H1 (cell line): Measurements from ENCODE around the gene GRIK4.

Source experiments
- CBX5 ChIP-seq: fragments of 300-800, 300-1000 bp; sonication (generic); IDR thresholded peaks from 2 replicates; pipeline ENCODE4 v1.7.1; 2016; ENCODE audit warnings: antibody characterized with exemption, low read length, low read depth
- CEBPB ChIP-seq: IDR thresholded peaks from 2 replicates; pipeline ENCODE4 v1.6.1; 2012; ENCODE audit warnings: low read depth, low read length
- CREB1 ChIP-seq: IDR thresholded peaks from 2 replicates; pipeline ENCODE4 v1.6.1; 2012; ENCODE audit warnings: inconsistent platforms
- CTCF ChIP-seq, 3 experiments: IDR thresholded peaks; 1 replicate in 2 of 3; 2 replicates in 1 of 3; pipeline versions ENCODE4 v1.5.1 to v1.6.1; 2011; ENCODE audit warnings: low read length in 3 of 3, mild to moderate bottlenecking in 3 of 3, inconsistent platforms in 2 of 3, low read depth in 1 of 3, moderate library complexity in 1 of 3; ENCODE audit not compliant: insufficient read depth in 1 of 3; ENCODE audit errors: control extremely low read depth in 1 of 3
- EP300 ChIP-seq, 2 experiments: IDR thresholded peaks; 1 replicate in 1 of 2; 2 replicates in 1 of 2; pipeline ENCODE4 v1.6.1; 2011 to 2012; ENCODE audit warnings: low read depth in 2 of 2, low read length in 2 of 2, mild to moderate bottlenecking in 2 of 2, borderline replicate concordance in 1 of 2, inconsistent platforms in 1 of 2, moderate library complexity in 1 of 2
- JUN ChIP-seq: IDR thresholded peaks from 2 replicates; pipeline ENCODE4 v1.6.1; 2011; ENCODE audit warnings: low read depth, mild to moderate bottlenecking, improper control_type of control experiment, low read length
- JUND ChIP-seq: IDR thresholded peaks from 2 replicates; pipeline ENCODE4 v1.6.1; 2011; ENCODE audit warnings: mild to moderate bottlenecking, improper control_type of control experiment, low read length
- MAX ChIP-seq: IDR thresholded peaks from 2 replicates; pipeline ENCODE4 v1.6.1; 2012; ENCODE audit warnings: inconsistent platforms
- NRF1 ChIP-seq: IDR thresholded peaks from 2 replicates; pipeline ENCODE4 v1.6.1; 2011; ENCODE audit warnings: mild to moderate bottlenecking, low read depth, low read length, improper control_type of control experiment
- POLR2AphosphoS5 ChIP-seq: IDR thresholded peaks from 2 replicates; pipeline ENCODE4 v1.6.1; 2011; ENCODE audit warnings: low read depth, low read length
- RFX5 ChIP-seq: IDR thresholded peaks from 2 replicates; pipeline ENCODE4 v1.6.1; 2011; ENCODE audit warnings: low read depth, low read length, improper control_type of control experiment, borderline replicate concordance
- RXRA ChIP-seq: IDR thresholded peaks from 2 replicates; pipeline ENCODE4 v1.6.1; 2011; ENCODE audit warnings: low read depth, mild to moderate bottlenecking, low read length, moderate library complexity; ENCODE audit not compliant: insufficient read depth
- TAF1 ChIP-seq: IDR thresholded peaks from 2 replicates; pipeline ENCODE4 v1.6.1; 2011; ENCODE audit warnings: mild to moderate bottlenecking, low read depth, low read length

- no peak for TF ChIP-seq CREB1
- no peak for TF ChIP-seq MAX
- no peak for TF ChIP-seq RFX5
- no peak for TF ChIP-seq JUN
- TF ChIP-seq CEBPB, result no peak
- TF ChIP-seq TAF1, result no peak
- TF ChIP-seq CBX5, result no peak
- no peak for TF ChIP-seq POLR2AphosphoS5
- no peak for TF ChIP-seq CTCF (IDR thresholded peaks at IDR 0.05; ENCODE audit: control extremely low read depth in 1 of 3, insufficient read depth in 1 of 3, low read depth in 1 of 3, low read length in 3 of 3)
- TF ChIP-seq RXRA, result no peak
- no peak for TF ChIP-seq NRF1
- no peak for TF ChIP-seq JUND
- TF ChIP-seq EP300 (IDR thresholded peaks at IDR 0.05; ENCODE audit: borderline replicate concordance in 1 of 2, low read depth in 2 of 2, low read length in 2 of 2), result no peak
These were observed 38.0 kb upstream of the GRIK4 start for GRCh38 chr11:120473503-120473902.
